Fibroblast of the aortic adventitia (primary cell): ENCODE results near the gene AKAP6. TPM values are rescaled to one million over a fixed set of nuclear protein-coding genes. Genes with fewer than 3 reads are reported as not detected.

Source experiments
- DNase-seq: peaks from one replicate; pipeline ENCODE4 v3.0.0-alpha.2; 2010; ENCODE audit warnings: low read depth
- H3K4me3 ChIP-seq: 2 replicates; pipeline ENCODE4 v1.5.1; 2011; ENCODE audit warnings: low read depth, mild to moderate bottlenecking, control low read depth, low read length, moderate library complexity
- CTCF ChIP-seq: IDR thresholded peaks from 2 replicates; pipeline ENCODE4 v1.5.1; 2011; ENCODE audit warnings: mild to moderate bottlenecking, low read length, control low read depth, inconsistent platforms; ENCODE audit not compliant: insufficient read depth
- total RNA-seq: library from RNA; depleted of rRNA; stranded (reverse); fragments of >200 nt; gene quantifications from 2 replicates; pipeline ENCODE4 v1.2.3, GENCODE V29; 2012; ENCODE audit warnings: low replicate concordance

The AKAP6 gene
- total RNA-seq, 1 donor, result 2.2 TPM

DNA sequence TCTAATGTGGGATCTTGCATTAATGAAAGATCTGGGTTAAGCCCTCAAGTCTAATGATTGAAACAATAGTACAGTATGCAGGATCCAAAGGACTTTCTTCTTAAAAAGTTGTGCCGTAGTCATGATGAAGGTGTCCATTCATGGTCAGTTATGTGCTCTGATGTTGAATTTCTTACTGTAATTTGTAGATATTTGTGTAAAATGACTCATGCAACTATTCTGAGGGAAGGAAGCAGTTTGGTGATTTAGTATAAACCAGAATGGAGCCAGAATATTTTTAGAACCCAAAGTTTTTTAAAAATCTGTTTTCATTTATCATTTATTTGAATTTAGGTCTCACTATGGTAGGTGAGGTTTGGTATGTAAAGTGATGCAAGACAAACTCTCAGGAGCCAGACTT is 151.2 kb downstream of the AKAP6 start:
- TF ChIP-seq CTCF, result no peak
- no peak overlapping the region for H3K4me3 ChIP-seq

GRCh38 chr14:32481707-32482106 is 152.6 kb downstream of the AKAP6 start:
- no peak for TF ChIP-seq CTCF
- no peak overlapping the region for H3K4me3 ChIP-seq

More for the DNA sequence above, 151.2 kb downstream of the AKAP6 start:
- DNase-seq, result peak; percentile 47

GRCh38 chr14:32491416-32492016 is 162.4 kb downstream of the AKAP6 start:
- no peak for TF ChIP-seq CTCF
- no peak overlapping the region for H3K4me3 ChIP-seq
- DNase-seq, result no peak

More at GRCh38 chr14:32481707-32482106, 152.6 kb downstream of the AKAP6 start:
- DNase-seq, result no peak

DNA sequence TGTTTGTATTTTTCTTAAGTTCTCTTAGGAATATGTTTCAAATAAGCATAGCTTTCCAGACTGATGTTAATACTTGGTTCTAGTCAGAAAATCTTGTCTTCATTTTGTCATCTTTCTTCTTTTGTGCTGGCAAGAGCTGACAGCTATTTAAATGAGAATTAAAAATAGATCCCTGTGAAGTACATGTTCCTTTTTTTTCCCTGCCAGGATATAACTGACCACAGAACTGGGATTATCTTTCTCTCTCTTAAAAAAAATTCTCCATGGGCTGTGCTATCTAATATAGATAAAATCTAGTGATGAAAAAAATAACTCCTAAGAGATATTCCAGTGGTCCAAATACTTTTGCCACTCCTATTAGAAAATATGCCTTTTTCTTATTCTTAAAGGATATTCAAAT is 163.4 kb downstream of the AKAP6 start:
- no peak overlapping the region for H3K4me3 ChIP-seq
- no peak for DNase-seq
- TF ChIP-seq CTCF, result no peak

GRCh38 chr14:32494609-32495434 is 165.7 kb downstream of the AKAP6 start:
- no peak for DNase-seq
- no peak for TF ChIP-seq CTCF
- H3K4me3 ChIP-seq, result no peak overlapping the region

- H3K4me3 ChIP-seq, result no peak overlapping the region
- no peak for DNase-seq
- no peak for TF ChIP-seq CTCF
These were observed 166.3 kb downstream of the AKAP6 start for GRCh38 chr14:32495435-32495734.
